ENCODE results near the gene DUOXA1. TPM values are rescaled to one million over a fixed set of nuclear protein-coding genes. Genes with fewer than 3 reads are reported as not detected.

The DUOXA1 gene
- total RNA-seq, 4 donors from 2014 or later, result 0.44 to 1.1 (median 0.51) TPM; not detected in 1

GRCh38 chr15:45162771-45163507 is 33.3 kb upstream of the DUOXA1 start:
- TF ChIP-seq, protein P1, sequence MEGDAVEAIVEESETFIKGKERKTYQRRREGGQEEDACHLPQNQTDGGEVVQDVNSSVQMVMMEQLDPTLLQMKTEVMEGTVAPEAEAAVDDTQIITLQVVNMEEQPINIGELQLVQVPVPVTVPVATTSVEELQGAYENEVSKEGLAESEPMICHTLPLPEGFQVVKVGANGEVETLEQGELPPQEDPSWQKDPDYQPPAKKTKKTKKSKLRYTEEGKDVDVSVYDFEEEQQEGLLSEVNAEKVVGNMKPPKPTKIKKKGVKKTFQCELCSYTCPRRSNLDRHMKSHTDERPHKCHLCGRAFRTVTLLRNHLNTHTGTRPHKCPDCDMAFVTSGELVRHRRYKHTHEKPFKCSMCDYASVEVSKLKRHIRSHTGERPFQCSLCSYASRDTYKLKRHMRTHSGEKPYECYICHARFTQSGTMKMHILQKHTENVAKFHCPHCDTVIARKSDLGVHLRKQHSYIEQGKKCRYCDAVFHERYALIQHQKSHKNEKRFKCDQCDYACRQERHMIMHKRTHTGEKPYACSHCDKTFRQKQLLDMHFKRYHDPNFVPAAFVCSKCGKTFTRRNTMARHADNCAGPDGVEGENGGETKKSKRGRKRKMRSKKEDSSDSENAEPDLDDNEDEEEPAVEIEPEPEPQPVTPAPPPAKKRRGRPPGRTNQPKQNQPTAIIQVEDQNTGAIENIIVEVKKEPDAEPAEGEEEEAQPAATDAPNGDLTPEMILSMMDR (IDR thresholded peaks at IDR 0.05; ENCODE audit: low read depth), result no peak

- TF ChIP-seq, protein P1 (IDR thresholded peaks at IDR 0.05; ENCODE audit: low read depth), result no peak
These were observed 32.0 kb upstream of the DUOXA1 start for GRCh38 chr15:45161666-45162065.

- TF ChIP-seq, protein P1 (IDR thresholded peaks at IDR 0.05; ENCODE audit: low read depth), result no peak
These were observed 28.3 kb upstream of the DUOXA1 start for GRCh38 chr15:45157974-45158373.

DNA sequence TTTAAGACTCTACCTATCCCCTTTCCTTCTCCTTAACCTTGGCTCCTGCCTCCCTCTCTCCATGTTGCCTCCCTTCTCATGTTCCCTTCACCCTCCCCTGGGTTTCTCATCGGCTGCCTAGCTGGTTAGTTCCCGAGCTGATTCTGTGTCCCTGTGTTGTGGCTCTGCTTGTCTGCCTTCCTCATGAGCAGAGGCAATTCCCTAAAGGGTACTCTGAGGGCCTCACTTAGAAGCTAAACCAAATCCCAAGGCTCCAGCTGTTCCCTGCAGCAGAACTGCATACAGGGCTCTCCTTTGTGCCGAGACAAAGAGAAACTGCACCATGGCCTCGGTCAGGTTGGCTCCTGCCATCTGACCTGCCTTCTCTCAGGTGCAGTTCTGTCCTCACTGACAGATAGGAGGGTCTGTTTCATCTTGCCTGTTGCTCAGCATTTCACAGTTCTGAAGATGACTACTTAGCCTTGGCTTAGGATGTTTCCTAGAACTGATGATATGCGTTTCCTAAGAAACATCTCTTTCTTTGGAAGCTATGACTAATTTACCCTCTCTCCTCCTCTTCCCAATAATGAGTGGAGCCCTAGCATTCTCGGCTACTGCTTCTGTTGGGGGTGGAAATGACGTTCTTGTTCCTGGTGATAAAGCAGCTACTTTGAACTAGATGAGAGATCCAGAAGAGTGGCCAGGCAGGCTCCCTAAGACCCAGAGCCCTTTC is 27.2 kb upstream of the DUOXA1 start:
- TF ChIP-seq, protein P1 (IDR thresholded peaks at IDR 0.05; ENCODE audit: low read depth), result no peak

DNA sequence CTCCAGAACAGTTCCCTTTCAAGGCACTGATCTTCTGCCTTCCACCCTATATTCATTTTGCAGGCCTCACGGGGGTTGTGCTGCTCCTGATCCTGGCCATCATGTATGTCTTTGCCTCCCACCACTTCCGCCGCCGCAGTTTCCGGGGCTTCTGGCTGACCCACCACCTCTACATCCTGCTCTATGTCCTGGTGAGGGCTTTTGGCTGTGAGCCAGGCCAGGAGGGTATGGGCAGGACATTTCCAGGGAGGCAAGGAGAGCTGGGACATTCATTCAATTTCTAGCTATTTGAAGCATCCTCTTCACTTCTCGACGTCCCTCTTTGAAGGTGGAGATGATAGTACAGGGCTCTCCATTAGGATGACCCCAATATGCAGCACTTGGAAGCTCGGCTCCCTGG is 26.1 kb upstream of the DUOXA1 start:
- TF ChIP-seq, protein P1 (IDR thresholded peaks at IDR 0.05; ENCODE audit: low read depth), result no peak

- TF ChIP-seq, protein P1 (IDR thresholded peaks at IDR 0.05; ENCODE audit: low read depth), result no peak
These were observed 22.5 kb upstream of the DUOXA1 start for GRCh38 chr15:45151998-45152828.

DNA sequence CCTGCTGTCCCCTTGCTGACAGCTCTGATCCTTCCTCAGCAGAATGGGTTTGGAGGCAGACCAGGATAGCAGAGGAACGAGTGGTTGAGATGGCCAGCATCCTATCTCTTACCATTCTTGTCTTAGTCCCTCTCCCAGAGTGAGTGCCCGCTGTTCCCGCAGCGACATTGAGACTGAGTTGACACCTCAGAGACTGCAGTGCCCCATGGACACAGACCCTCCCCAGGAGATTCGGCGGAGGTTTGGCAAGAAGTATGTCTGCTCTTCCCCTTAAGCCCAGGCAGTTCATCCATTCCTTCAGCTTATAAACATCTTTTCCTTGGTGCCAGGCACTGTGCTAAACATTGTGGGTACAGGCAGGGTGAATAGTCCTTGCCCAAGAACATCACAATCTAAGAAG is 21.3 kb upstream of the DUOXA1 start:
- TF ChIP-seq, protein P1 (IDR thresholded peaks at IDR 0.05; ENCODE audit: low read depth), result no peak
